ENCODE measurements around the gene CEP70. TPM values are rescaled to one million over a fixed set of nuclear protein-coding genes. Genes with fewer than 3 reads are reported as not detected.

CEP70 gene
- total and polyA plus RNA-seq, 10 of the 15 experiments (the other 5 are each of a cell fraction or from before 2014, with no cell fraction given): 1.4 to 9.3 (median 2.2) TPM

DNA sequence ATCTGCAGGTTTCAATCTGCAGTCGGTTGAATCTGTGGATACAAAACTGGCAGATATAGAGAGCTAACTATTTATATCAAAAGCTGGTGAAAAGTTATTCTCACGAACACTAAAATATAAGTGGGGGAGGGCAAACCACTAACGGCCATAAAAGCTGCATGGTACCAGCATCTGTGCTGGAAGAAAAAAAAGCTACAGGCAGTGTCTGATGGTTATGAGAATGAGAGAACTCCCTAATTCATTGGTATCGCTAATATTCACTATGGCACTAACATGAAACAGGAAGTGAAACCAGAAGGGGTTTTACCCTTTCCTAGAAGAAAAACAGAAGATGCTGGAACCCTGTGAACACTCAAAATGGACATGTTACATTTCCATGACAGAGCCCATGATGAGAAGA is 15.9 kb downstream of the CEP70 start:
- Histone ChIP-seq H2AFZ (ENCODE audit: control insufficient read depth, low read depth, low read length) (no peak overlapping the region), H3K27ac (ENCODE audit: control insufficient read depth, insufficient read depth) (no peak overlapping the region), H3K27me3 (replicated peaks in 1 of 2; ENCODE audit: control insufficient read depth in 2 of 2, insufficient read depth in 2 of 2, low read length in 1 of 2) (no peaks in the 10 kb centered on the region), H3K4me3 (no peak overlapping the region), H3K79me2 (ENCODE audit: control insufficient read depth, insufficient read depth, low read length) (no peaks in the 10 kb centered on the region), H4K20me1 (ENCODE audit: control insufficient read depth, insufficient read depth) (no peaks in the 10 kb centered on the region), H3K36me3 (ENCODE audit: control insufficient read depth in 2 of 2, insufficient read depth in 2 of 2, low read length in 1 of 2) (no peaks in the 10 kb centered on the region), H3K4me1 (ENCODE audit: control insufficient read depth, insufficient read depth, low read length) (peaks cover 15% of the 10 kb centered on the region), H3K9ac (ENCODE audit: control insufficient read depth, insufficient read depth, low read length) (no peak overlapping the region), H3K9me3 (replicated peaks; ENCODE audit: control insufficient read depth, insufficient read depth, low read length) (no peaks in the 10 kb centered on the region; the same call in 2 of the 3 replicates), H3K4me2 (ENCODE audit: control insufficient read depth, insufficient read depth) (peak overlapping the region; percentile 30; the same call in 1 of the 2 replicates)
- WGBS (ENCODE audit: insufficient coverage, insufficient replicate concordance, low lambda C conversion rate, missing lambda C conversion rate): 3% methylated on average over 4 of the region's 4 CpGs
- intact Hi-C loops (cut with micrococcal nuclease; ENCODE audit: unreplicated experiment): no loop called here
- peak; percentile 95 for ATAC-seq
- ChIA-PET SMC1A (ENCODE audit: uncharacterized antibody, unreplicated experiment) (interaction anchor here (0.6 to 1.5 kb wide), 5 partner anchors 9 to 65 kb away, joined by 3 to 8 read pairs (median 3); partner anchors contain the start of gene CEP70), POLR2A (no interaction called here), CTCF (interaction anchor here (0.6 to 1.3 kb wide), 7 partner anchors 11 to 345 kb away, joined by 3 to 8 read pairs (median 3); partner anchors contain the start of gene CEP70), RAD21 (ENCODE audit: unreplicated experiment) (interaction anchor here (0.8 to 2.2 kb wide), 4 partner anchors 16 to 345 kb away, joined by 3 to 9 read pairs (median 4); partner anchors contain the start of gene CEP70)
- DNase-seq (ENCODE audit: low read depth, low spot score): no peak
- peak; percentile 88 for FAIRE-seq
- BruUV-seq (replicated peaks): no TSS peak
- in situ Hi-C loops (cut with MboI): no loop called here
- TF ChIP-seq BHLHE40 (IDR thresholded peaks at IDR 0.05; ENCODE audit: borderline replicate concordance in 1 of 2, low read depth in 2 of 2, low read length in 1 of 2): 0 out of 4 replicates have a peak, but pooled peaks of 1 of the 2 experiments have one; percentile 11
- peak; percentile 95 for TF ChIP-seq SPI1 (IDR thresholded peaks at IDR 0.05; ENCODE audit: borderline replicate concordance, insufficient read depth, low read depth, low read length)
- TF ChIP-seq CBFB (IDR thresholded peaks at IDR 0.05; ENCODE audit: low read depth): no peak
- TF ChIP-seq, protein P1, sequence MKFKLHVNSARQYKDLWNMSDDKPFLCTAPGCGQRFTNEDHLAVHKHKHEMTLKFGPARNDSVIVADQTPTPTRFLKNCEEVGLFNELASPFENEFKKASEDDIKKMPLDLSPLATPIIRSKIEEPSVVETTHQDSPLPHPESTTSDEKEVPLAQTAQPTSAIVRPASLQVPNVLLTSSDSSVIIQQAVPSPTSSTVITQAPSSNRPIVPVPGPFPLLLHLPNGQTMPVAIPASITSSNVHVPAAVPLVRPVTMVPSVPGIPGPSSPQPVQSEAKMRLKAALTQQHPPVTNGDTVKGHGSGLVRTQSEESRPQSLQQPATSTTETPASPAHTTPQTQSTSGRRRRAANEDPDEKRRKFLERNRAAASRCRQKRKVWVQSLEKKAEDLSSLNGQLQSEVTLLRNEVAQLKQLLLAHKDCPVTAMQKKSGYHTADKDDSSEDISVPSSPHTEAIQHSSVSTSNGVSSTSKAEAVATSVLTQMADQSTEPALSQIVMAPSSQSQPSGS (IDR thresholded peaks at IDR 0.05; ENCODE audit: low read length): 0 out of 2 replicates have a peak, but pooled peaks have one; percentile 21
- TF ChIP-seq IRF5 (IDR thresholded peaks at IDR 0.05; ENCODE audit: borderline replicate concordance): no peak
- TF ChIP-seq ZNF384 (IDR thresholded peaks at IDR 0.05; ENCODE audit: borderline replicate concordance, low read depth, low read length): peak; percentile 62
- TF ChIP-seq NFXL1 (IDR thresholded peaks at IDR 0.05; ENCODE audit: borderline replicate concordance): no peak
- TF ChIP-seq IKZF1 (conservative IDR thresholded peaks at IDR 0.05): peak; percentile 76
- peak; percentile 78 to 80 for TF ChIP-seq IKZF2 (IDR thresholded peaks at IDR 0.05)
- no peak for TF ChIP-seq JUNB (IDR thresholded peaks at IDR 0.05)
- TF ChIP-seq DPF2 (IDR thresholded peaks at IDR 0.05): peak; percentile 70
- TF ChIP-seq FOS (IDR thresholded peaks at IDR 0.05; ENCODE audit: borderline replicate concordance, extremely low read depth, insufficient read length): no peak
- TF ChIP-seq IRF4 (IDR thresholded peaks at IDR 0.05; ENCODE audit: low read depth, low read length): peak; percentile 74; the same call in 1 of the 2 replicates
- no peak for TF ChIP-seq NR2C1 (IDR thresholded peaks at IDR 0.05)
- no peak for TF ChIP-seq TAF1 (IDR thresholded peaks at IDR 0.05; ENCODE audit: borderline replicate concordance, low read depth, low read length)
- TF ChIP-seq EP300 (IDR thresholded peaks at IDR 0.05; ENCODE audit: borderline replicate concordance in 1 of 2, control insufficient read depth in 1 of 2, low read depth in 2 of 2, low read length in 2 of 2): peak in 1 of 2 experiments; percentile 74; a peak in 2 of 4 replicates
- 0 out of 2 replicates have a peak, but pooled peaks have one; percentile 21 for TF ChIP-seq TCF12 (IDR thresholded peaks at IDR 0.05; ENCODE audit: low read depth, low read length)
- TF ChIP-seq STAT3 (IDR thresholded peaks at IDR 0.05; ENCODE audit: low read depth, low read length): no peak
- TF ChIP-seq KLF5 (IDR thresholded peaks at IDR 0.05; ENCODE audit: partially characterized antibody): no peak
- peak; percentile 53 for TF ChIP-seq MTA2 (IDR thresholded peaks at IDR 0.05; ENCODE audit: low read depth)
- no peak for TF ChIP-seq TCF7 (IDR thresholded peaks at IDR 0.05; ENCODE audit: borderline replicate concordance)
- TF ChIP-seq SUZ12 (IDR thresholded peaks at IDR 0.05; ENCODE audit: unreplicated experiment): no peak
- TF ChIP-seq ETV6 (conservative IDR thresholded peaks at IDR 0.05 in 1 of 2, IDR thresholded peaks at IDR 0.05 in 1 of 2; ENCODE audit: borderline replicate concordance in 1 of 2, low read depth in 1 of 2): 0 out of 4 replicates have a peak, but pooled peaks of 1 of the 2 experiments have one; percentile 26

All from GM12878 (cell line).